HAP-1 (cell line): ENCODE results near the gene SRRM2.

Experiments used
- DNase-seq, 2 experiments: peaks; one replicate each; pipeline ENCODE4 v3.0.0-alpha.2; 2016 to 2020; ENCODE audit warnings: low spot score in 2 of 2
- H3K27me3 ChIP-seq: fragments of 250-450 bp; sonication (Bioruptor Pico); 2 replicates; pipeline ENCODE4 v1.5.1; 2020; ENCODE audit warnings: low read depth, mild to moderate bottlenecking, moderate library complexity
- H3K36me3 ChIP-seq: fragments of 250-450 bp; sonication (Bioruptor Pico); replicated peaks from 2 replicates; pipeline ENCODE4 v1.5.1; 2020; ENCODE audit warnings: mild to moderate bottlenecking
- H3K4me1 ChIP-seq: fragments of 250-450 bp; sonication (Bioruptor Pico); 2 replicates; pipeline ENCODE4 v1.5.1; 2020; ENCODE audit warnings: mild to moderate bottlenecking
- H3K4me3 ChIP-seq: fragments of 250-450 bp; sonication (Bioruptor Pico); 2 replicates; pipeline ENCODE4 v1.5.1; 2020; ENCODE audit warnings: mild to moderate bottlenecking, moderate library complexity
- H3K9me3 ChIP-seq: fragments of 250-450 bp; sonication (Bioruptor Pico); 2 replicates; pipeline ENCODE4 v1.5.1; 2020; ENCODE audit warnings: mild to moderate bottlenecking, moderate library complexity
- in situ Hi-C: fragments of 300-500 bp; cut with MboI; formaldehyde crosslinking; loops from 3 replicates; pipeline ENCODE4 v1.14.3; 2020; ENCODE audit warnings: low sequenced_read_pairs, inconsistent platforms, mixed read lengths

Gene SRRM2

GRCh38 chr16:2776500-2777139 lies 24.2 kb downstream of the SRRM2 start:
- no peaks in the 10 kb centered on the region for H3K9me3 ChIP-seq
- in situ Hi-C loops: no loop called here
- peaks cover 41% of the 10 kb centered on the region for H3K36me3 ChIP-seq
- H3K4me1 ChIP-seq: peaks cover 10% of the 10 kb centered on the region
- H3K27me3 ChIP-seq: no peaks in the 10 kb centered on the region
- H3K4me3 ChIP-seq: peak overlapping the region; percentile 98
- no peak for DNase-seq

- peaks cover 35% of the 10 kb centered on the region for H3K36me3 ChIP-seq
- peaks cover 10% of the 10 kb centered on the region for H3K4me1 ChIP-seq
- in situ Hi-C loops: no loop called here
- H3K9me3 ChIP-seq: no peaks in the 10 kb centered on the region
- H3K27me3 ChIP-seq: no peaks in the 10 kb centered on the region
- peak within 1 kb of the TSS; percentile 98 for H3K4me3 ChIP-seq
- peak; percentile 78 to 90 for DNase-seq
Measured at GRCh38 chr16:2777231-2777902, 24.9 kb downstream of the SRRM2 start, which contains the start of gene ELOB. Gene ELOB, minus strand, starts transcription at chr16:2777280. Its CDS starts 41 bp downstream, at chr16:2777239.

- no peaks in the 10 kb centered on the region for H3K9me3 ChIP-seq
- in situ Hi-C loops: no loop called here
- no peaks in the 10 kb centered on the region for H3K27me3 ChIP-seq
- H3K4me3 ChIP-seq: peak overlapping the region; percentile 98
- DNase-seq: no peak
- H3K4me1 ChIP-seq: peaks cover 10% of the 10 kb centered on the region
- H3K36me3 ChIP-seq: peaks cover 28% of the 10 kb centered on the region
Measured at GRCh38 chr16:2777903-2778629, 25.6 kb downstream of the SRRM2 start.

- in situ Hi-C loops: no loop called here
- H3K36me3 ChIP-seq: peaks cover 23% of the 10 kb centered on the region
- peak overlapping the region; percentile 98 for H3K4me3 ChIP-seq
- no peaks in the 10 kb centered on the region for H3K27me3 ChIP-seq
- H3K9me3 ChIP-seq: no peaks in the 10 kb centered on the region
- H3K4me1 ChIP-seq: peaks cover 10% of the 10 kb centered on the region
- DNase-seq: no peak
Measured at GRCh38 chr16:2778630-2778958, 26.2 kb downstream of the SRRM2 start.

- H3K9me3 ChIP-seq: no peaks in the 10 kb centered on the region
- no peaks in the 10 kb centered on the region for H3K27me3 ChIP-seq
- peaks cover 16% of the 10 kb centered on the region for H3K36me3 ChIP-seq
- in situ Hi-C loops: no loop called here
- H3K4me1 ChIP-seq: peaks cover 10% of the 10 kb centered on the region
- no peak for DNase-seq
- no peak overlapping the region for H3K4me3 ChIP-seq
Measured at GRCh38 chr16:2779151-2779920, 26.9 kb downstream of the SRRM2 start.

GRCh38 chr16:2779978-2780898 lies 27.8 kb downstream of the SRRM2 start:
- H3K4me3 ChIP-seq: no peak overlapping the region
- peaks cover 7% of the 10 kb centered on the region for H3K36me3 ChIP-seq
- in situ Hi-C loops: no loop called here
- H3K9me3 ChIP-seq: no peaks in the 10 kb centered on the region
- H3K27me3 ChIP-seq: no peaks in the 10 kb centered on the region
- H3K4me1 ChIP-seq: peaks cover 10% of the 10 kb centered on the region
- DNase-seq: no peak

- in situ Hi-C loops: no loop called here
- Histone ChIP-seq H3K36me3 (no peaks in the 10 kb centered on the region; the same call in 1 of the 2 replicates), H3K4me3 (no peak overlapping the region)
Measured at GRCh38 chr16:2782583-2783351, 30.3 kb downstream of the SRRM2 start.

GRCh38 chr16:2783581-2784357 lies 31.3 kb downstream of the SRRM2 start:
- in situ Hi-C loops: no loop called here
- DNase-seq: no peak
- Histone ChIP-seq H3K27me3 (peaks cover 5% of the 10 kb centered on the region; the same call in 1 of the 2 replicates), H3K4me1 (no peaks in the 10 kb centered on the region), H3K36me3 (no peaks in the 10 kb centered on the region), H3K4me3 (no peak overlapping the region), H3K9me3 (no peaks in the 10 kb centered on the region)

More at GRCh38 chr16:2782583-2783351, 30.3 kb downstream of the SRRM2 start:
- peaks cover 2% of the 10 kb centered on the region; the same call in 1 of the 2 replicates for H3K27me3 ChIP-seq
- H3K9me3 ChIP-seq: no peaks in the 10 kb centered on the region
- peaks cover 6% of the 10 kb centered on the region for H3K4me1 ChIP-seq
- DNase-seq: no peak

- DNase-seq: no peak
- Histone ChIP-seq H3K36me3 (no peaks in the 10 kb centered on the region), H3K9me3 (no peaks in the 10 kb centered on the region), H3K4me3 (no peak overlapping the region), H3K4me1 (no peaks in the 10 kb centered on the region), H3K27me3 (peaks cover 7% of the 10 kb centered on the region; the same call in 1 of the 2 replicates)
- in situ Hi-C loops: no loop called here
Measured at GRCh38 chr16:2784358-2785100, 32.1 kb downstream of the SRRM2 start.

GRCh38 chr16:2785101-2785991 lies 32.9 kb downstream of the SRRM2 start:
- H3K27me3 ChIP-seq: peaks cover 11% of the 10 kb centered on the region; the same call in 1 of the 2 replicates
- H3K9me3 ChIP-seq: no peaks in the 10 kb centered on the region
- in situ Hi-C loops: no loop called here
- DNase-seq: no peak
- no peaks in the 10 kb centered on the region for H3K36me3 ChIP-seq
- no peaks in the 10 kb centered on the region for H3K4me1 ChIP-seq
- no peak overlapping the region for H3K4me3 ChIP-seq
